Iris pigment epithelial cell (primary cell): ENCODE results near the gene AGAP1.
A peak's percentile ranks its signal among the peaks of the same experiment; 100 is the strongest.

Experiments used
- DNase-seq: peaks from one replicate; pipeline ENCODE4 v3.0.0-alpha.2; 2011; ENCODE audit warnings: low read depth

The AGAP1 gene

GRCh38 chr2:236001854-236002253, 508.0 kb downstream of the AGAP1 start:
- DNase-seq = no peak

DNA sequence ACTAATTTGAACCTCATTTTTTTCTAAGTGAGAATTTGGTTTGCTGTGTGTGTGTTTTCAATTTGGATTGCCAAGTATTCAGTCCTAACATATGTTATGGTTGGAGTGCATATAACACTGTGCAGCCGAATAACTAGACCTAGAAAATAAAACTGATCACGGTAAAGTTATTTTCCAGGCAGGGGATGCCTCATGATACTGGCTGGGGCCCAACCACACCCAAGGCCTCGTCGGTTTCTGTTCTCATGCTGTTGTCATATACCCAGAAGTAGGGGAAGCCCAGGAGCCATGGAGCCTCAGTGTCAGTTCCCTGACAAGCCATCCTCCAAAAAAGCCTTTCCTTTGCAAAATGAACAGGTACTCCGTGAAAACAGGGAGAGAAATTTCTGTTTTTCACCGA, 514.2 kb downstream of the AGAP1 start:
- DNase-seq = no peak

- no peak for DNase-seq
These were observed 515.0 kb downstream of the AGAP1 start for GRCh38 chr2:236008857-236009256.

- DNase-seq = no peak
These were observed 517.3 kb downstream of the AGAP1 start for GRCh38 chr2:236010920-236011685.

- DNase-seq = no peak
These were observed 518.3 kb downstream of the AGAP1 start for GRCh38 chr2:236012155-236012554.

DNA sequence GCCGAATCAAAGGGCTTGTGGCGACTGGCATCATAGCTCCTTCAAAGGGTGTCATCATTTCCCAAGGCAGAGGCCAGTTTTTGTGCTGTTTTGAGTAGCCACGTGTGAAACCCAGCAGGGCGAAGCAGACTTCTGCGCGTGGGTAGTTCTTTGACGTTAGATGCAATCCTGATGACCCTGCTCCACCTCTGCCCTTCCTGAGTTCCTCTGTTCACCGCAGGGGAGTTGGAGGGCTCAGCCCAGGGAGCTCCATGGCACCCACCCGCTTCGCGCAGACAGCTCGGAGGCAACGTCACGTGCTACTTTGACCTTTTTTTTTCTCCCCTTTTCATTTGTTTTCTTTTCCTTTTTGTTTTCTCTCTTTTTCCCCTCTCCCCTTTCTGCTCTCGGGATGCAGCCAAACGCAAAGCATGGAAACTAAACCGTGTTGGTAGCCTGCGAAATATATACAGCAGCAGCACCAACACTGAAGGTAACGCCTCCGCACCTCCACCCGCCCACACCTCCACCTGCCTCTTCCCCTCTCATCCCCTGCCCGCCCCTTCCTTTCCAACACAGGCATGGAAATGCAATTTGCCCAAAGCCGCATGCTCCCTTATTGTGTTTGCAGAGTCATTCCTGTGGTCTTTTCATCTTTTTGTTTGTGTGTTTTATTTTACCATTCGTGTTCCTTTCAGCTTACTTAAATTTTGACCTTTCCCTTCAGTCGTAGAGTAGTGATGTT, 520.7 kb downstream of the AGAP1 start:
- DNase-seq = no peak

- no peak for DNase-seq
These were observed 521.3 kb downstream of the AGAP1 start for GRCh38 chr2:236015171-236015570.

- no peak for DNase-seq
These were observed 522.7 kb downstream of the AGAP1 start for GRCh38 chr2:236016496-236016895.

DNA sequence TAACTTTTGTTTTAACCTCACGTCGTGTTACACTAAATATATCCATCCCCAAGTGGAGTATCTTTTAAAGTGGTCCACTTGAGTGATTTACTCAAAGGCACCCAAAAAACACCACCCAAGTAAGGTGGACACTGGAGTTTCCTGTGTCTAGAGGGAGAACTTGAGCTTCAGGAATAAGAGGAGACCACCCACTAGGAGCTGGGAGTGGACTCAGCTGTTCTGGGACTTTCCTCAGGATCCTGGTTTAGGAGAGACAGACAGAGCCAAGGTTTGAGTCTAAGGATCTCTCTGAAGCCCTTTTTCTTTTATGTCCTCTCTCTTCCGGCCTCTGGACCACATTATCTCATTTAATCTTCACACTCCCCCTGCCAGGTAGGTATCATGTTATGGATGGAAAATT, 523.6 kb downstream of the AGAP1 start:
- no peak for DNase-seq

DNA sequence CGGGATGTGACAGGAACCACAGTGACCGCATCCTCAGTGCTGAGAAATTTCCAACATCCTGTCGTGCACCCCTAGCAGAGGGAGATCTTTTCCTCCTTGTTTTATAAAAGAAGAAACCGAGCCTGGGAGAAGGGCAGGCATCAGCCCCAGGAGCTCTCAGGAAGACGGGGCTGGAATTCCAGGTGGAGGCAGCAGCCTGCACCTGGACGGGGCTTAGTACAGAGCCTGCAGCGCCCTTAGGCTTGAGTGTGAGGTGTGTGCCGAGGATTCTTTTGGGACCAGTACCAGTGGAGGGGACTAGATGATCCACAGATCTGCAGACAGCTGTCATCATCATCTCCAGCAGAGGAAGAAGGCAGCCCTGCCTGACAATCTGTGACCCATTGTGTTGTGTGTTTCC, 525.6 kb downstream of the AGAP1 start:
- DNase-seq = no peak

GRCh38 chr2:236021499-236022057, 527.7 kb downstream of the AGAP1 start:
- peak; percentile 8 for DNase-seq

- DNase-seq = no peak
These were observed 528.3 kb downstream of the AGAP1 start for GRCh38 chr2:236022128-236022527.

GRCh38 chr2:236025892-236026291, 532.0 kb downstream of the AGAP1 start:
- no peak for DNase-seq

DNA sequence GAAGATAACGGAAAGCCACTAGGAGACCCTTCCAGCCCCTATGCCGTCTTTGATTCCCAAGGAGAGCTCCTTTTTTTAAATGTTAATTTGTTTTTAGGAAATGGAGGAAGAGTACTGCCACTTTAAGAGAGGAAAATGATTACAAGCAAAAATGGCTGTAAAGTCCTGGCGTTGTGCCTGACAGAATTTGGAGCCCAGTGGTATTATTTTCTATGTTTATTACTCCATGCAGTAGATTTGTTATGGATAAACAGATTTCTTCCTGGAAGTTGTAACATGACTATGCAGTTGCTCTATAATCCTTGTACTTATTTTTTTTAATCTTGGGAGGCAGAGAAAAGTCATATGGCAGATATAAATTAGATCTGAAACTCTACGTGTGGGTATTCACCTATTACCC, 533.0 kb downstream of the AGAP1 start:
- DNase-seq = no peak

- no peak for DNase-seq
These were observed 534.2 kb downstream of the AGAP1 start for GRCh38 chr2:236028066-236028465.

GRCh38 chr2:236033462-236033861, 539.6 kb downstream of the AGAP1 start:
- DNase-seq = no peak

DNA sequence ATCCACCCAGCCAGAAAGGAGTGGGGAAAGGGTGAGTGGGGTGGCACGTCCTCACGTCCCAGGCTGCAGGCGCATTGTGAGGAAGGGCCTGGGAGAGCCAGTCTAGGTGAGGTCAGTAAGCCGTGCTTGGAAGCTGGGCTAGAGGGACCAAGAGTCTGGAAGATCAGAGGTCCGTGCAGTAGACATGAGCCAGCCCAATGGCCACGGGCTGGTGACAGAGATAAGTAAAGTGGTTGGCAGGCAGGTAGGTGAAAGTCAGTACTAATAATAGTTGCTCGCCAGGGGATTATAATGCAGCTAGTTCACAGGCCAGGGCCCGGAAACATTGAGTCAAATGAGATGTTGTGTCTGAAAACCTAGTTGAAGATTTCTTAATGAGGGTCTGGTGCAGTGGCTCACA, 541.1 kb downstream of the AGAP1 start:
- DNase-seq = no peak

DNA sequence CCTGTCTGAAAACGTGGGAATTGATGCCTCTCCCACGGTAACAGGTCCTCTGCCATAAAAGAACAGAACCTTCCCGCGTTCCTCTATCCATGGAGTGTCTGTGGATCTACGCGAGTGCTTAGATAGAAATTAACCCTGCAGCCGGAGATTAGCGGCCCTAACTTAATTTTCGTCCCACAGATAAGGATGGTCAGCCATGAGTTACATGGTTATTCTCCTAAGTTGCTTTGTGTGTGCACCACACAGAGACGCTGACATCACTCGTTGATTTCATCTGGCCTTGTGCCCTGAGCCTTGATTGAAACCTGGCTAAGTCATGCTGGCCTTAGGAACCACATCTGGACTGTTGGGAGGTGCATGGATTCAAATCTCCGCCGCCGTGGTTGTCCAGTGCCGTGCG, 542.2 kb downstream of the AGAP1 start:
- DNase-seq = no peak

- no peak for DNase-seq
These were observed 544.3 kb downstream of the AGAP1 start for GRCh38 chr2:236038096-236038495.

GRCh38 chr2:236040600-236041328, 546.9 kb downstream of the AGAP1 start:
- DNase-seq = no peak

- DNase-seq = no peak
These were observed 547.8 kb downstream of the AGAP1 start for GRCh38 chr2:236041616-236042015.

DNA sequence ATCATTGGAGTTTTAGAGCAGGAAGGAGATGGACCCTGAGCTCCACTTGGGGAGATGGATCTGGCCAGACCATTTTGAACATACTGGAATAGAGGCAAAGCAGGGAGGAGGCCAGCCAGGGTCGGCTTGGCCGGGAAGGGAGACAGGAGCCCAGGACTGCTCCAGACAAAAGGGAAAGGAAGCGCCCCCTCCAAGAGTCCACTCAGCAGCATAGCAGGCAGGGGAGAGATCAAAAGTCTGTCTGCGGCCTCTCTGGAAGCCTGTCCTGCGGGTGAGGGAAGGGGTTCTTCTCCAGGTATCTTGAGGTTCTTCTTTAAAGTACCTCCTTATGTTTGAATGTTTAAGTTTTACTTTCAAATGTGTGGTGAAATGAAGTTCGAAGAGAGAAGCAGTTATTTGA, 548.2 kb downstream of the AGAP1 start:
- no peak for DNase-seq

GRCh38 chr2:236044191-236044590, 550.3 kb downstream of the AGAP1 start:
- no peak for DNase-seq
